ENCODE measurements around the gene ALDH4A1. TPM values are rescaled to one million over a fixed set of nuclear protein-coding genes. Genes with fewer than 3 reads are reported as not detected.

The ALDH4A1 gene
- total RNA-seq, 1 donor = 28.6 TPM

GRCh38 chr1:18939398-18940302 lies 37.3 kb upstream of the ALDH4A1 start:
- H3K4me2 ChIP-seq (ENCODE audit: insufficient read depth, low read length) = peak overlapping the region; percentile 1

GRCh38 chr1:18938707-18939070 lies 36.3 kb upstream of the ALDH4A1 start:
- H3K4me3 ChIP-seq (ENCODE audit: insufficient read depth, low read length) = no peak overlapping the region
- peaks cover 34% of the 10 kb centered on the region for H3K4me1 ChIP-seq (ENCODE audit: insufficient read depth, low read length)
- H3K36me3 ChIP-seq (ENCODE audit: insufficient read depth, low read length) = peaks cover 4% of the 10 kb centered on the region
- H4K20me1 ChIP-seq (ENCODE audit: insufficient read depth, low read length) = peaks cover 58% of the 10 kb centered on the region
- no peak overlapping the region for H3K4me2 ChIP-seq (ENCODE audit: insufficient read depth, low read length)
- H3K9me3 ChIP-seq (ENCODE audit: low read depth, low read length) = no peaks in the 10 kb centered on the region
- no peak overlapping the region for H2AFZ ChIP-seq (ENCODE audit: low read length)
- H3K27ac ChIP-seq (ENCODE audit: low read depth, low read length) = peak overlapping the region; percentile 89
- H3K79me2 ChIP-seq (ENCODE audit: insufficient read depth, low read length) = peaks cover 84% of the 10 kb centered on the region
- no peak for TF ChIP-seq CTCF (IDR thresholded peaks at IDR 0.05; ENCODE audit: extremely low read depth, low read depth, low read length)
- peak; percentile 80 for DNase-seq (ENCODE audit: insufficient read length, low spot score, missing footprints)
- no peaks in the 10 kb centered on the region for H3K27me3 ChIP-seq (ENCODE audit: insufficient read depth, low read length)

More at GRCh38 chr1:18939398-18940302, 37.3 kb upstream of the ALDH4A1 start:
- Histone ChIP-seq H3K36me3 (ENCODE audit: insufficient read depth, low read length) (peaks cover 5% of the 10 kb centered on the region), H3K4me1 (ENCODE audit: insufficient read depth, low read length) (peaks cover 34% of the 10 kb centered on the region), H3K9me3 (ENCODE audit: low read depth, low read length) (no peaks in the 10 kb centered on the region), H3K27me3 (ENCODE audit: insufficient read depth, low read length) (no peaks in the 10 kb centered on the region), H2AFZ (ENCODE audit: low read length) (no peak overlapping the region), H3K4me3 (ENCODE audit: insufficient read depth, low read length) (no peak overlapping the region), H4K20me1 (ENCODE audit: insufficient read depth, low read length) (peaks cover 56% of the 10 kb centered on the region), H3K27ac (ENCODE audit: low read depth, low read length) (peak overlapping the region; percentile 89), H3K79me2 (ENCODE audit: insufficient read depth, low read length) (peaks cover 91% of the 10 kb centered on the region)
- DNase-seq (ENCODE audit: insufficient read length, low spot score, missing footprints) = peak; percentile 95
- TF ChIP-seq CTCF (IDR thresholded peaks at IDR 0.05; ENCODE audit: extremely low read depth, low read depth, low read length) = no peak

GRCh38 chr1:18938008-18938706 lies 35.8 kb upstream of the ALDH4A1 start:
- no peak for TF ChIP-seq CTCF (IDR thresholded peaks at IDR 0.05; ENCODE audit: extremely low read depth, low read depth, low read length)
- Histone ChIP-seq H4K20me1 (ENCODE audit: insufficient read depth, low read length) (peaks cover 57% of the 10 kb centered on the region), H3K4me3 (ENCODE audit: insufficient read depth, low read length) (no peak overlapping the region), H3K9me3 (ENCODE audit: low read depth, low read length) (no peaks in the 10 kb centered on the region), H3K27me3 (ENCODE audit: insufficient read depth, low read length) (no peaks in the 10 kb centered on the region), H3K27ac (ENCODE audit: low read depth, low read length) (no peak overlapping the region), H3K4me2 (ENCODE audit: insufficient read depth, low read length) (no peak overlapping the region), H3K36me3 (ENCODE audit: insufficient read depth, low read length) (no peaks in the 10 kb centered on the region), H2AFZ (ENCODE audit: low read length) (no peak overlapping the region), H3K4me1 (ENCODE audit: insufficient read depth, low read length) (peaks cover 34% of the 10 kb centered on the region), H3K79me2 (ENCODE audit: insufficient read depth, low read length) (peaks cover 81% of the 10 kb centered on the region)
- peak; percentile 90 for DNase-seq (ENCODE audit: insufficient read length, low spot score, missing footprints)

GRCh38 chr1:18937539-18937938 lies 35.2 kb upstream of the ALDH4A1 start:
- Histone ChIP-seq H3K4me3 (ENCODE audit: insufficient read depth, low read length) (no peak overlapping the region), H3K27ac (ENCODE audit: low read depth, low read length) (no peak overlapping the region), H3K79me2 (ENCODE audit: insufficient read depth, low read length) (peaks cover 86% of the 10 kb centered on the region), H3K4me2 (ENCODE audit: insufficient read depth, low read length) (no peak overlapping the region), H3K4me1 (ENCODE audit: insufficient read depth, low read length) (peaks cover 34% of the 10 kb centered on the region), H2AFZ (ENCODE audit: low read length) (no peak overlapping the region), H3K27me3 (ENCODE audit: insufficient read depth, low read length) (no peaks in the 10 kb centered on the region), H4K20me1 (ENCODE audit: insufficient read depth, low read length) (peaks cover 62% of the 10 kb centered on the region), H3K9me3 (ENCODE audit: low read depth, low read length) (no peaks in the 10 kb centered on the region), H3K36me3 (ENCODE audit: insufficient read depth, low read length) (no peaks in the 10 kb centered on the region)
- no peak for TF ChIP-seq CTCF (IDR thresholded peaks at IDR 0.05; ENCODE audit: extremely low read depth, low read depth, low read length)
- peak; percentile 50 for DNase-seq (ENCODE audit: insufficient read length, low spot score, missing footprints)

Measured in osteoblast (primary cell).